H1 (cell line): ENCODE data around the gene IFNL4.

ENCODE experiments used
- JUN ChIP-seq: IDR thresholded peaks from 2 replicates; pipeline ENCODE4 v1.6.1; 2011; ENCODE audit warnings: low read depth, mild to moderate bottlenecking, improper control_type of control experiment, low read length
- SP4 ChIP-seq: IDR thresholded peaks from 2 replicates; pipeline ENCODE4 v1.6.1; 2012; ENCODE audit warnings: low read length, inconsistent platforms

GRCh38 chr19:39261704-39262103, 13.0 kb upstream of the IFNL4 start:
- no peak for TF ChIP-seq JUN
- TF ChIP-seq SP4, result no peak
